ENCODE results near the gene HCN4. TPM values are rescaled to one million over a fixed set of nuclear protein-coding genes. Genes with fewer than 3 reads are reported as not detected.
A peak's percentile ranks its signal among the peaks of the same experiment; 100 is the strongest.

Gene HCN4
- polyA plus RNA-seq, 4 donors = 0.13 to 0.45 (median 0.27) TPM

GRCh38 chr15:73386238-73386637 is 17.5 kb upstream of the HCN4 start:
- H3K27ac ChIP-seq (ENCODE audit: low read depth in 1 of 3, low read length in 2 of 3) = no peak overlapping the region
- no peak overlapping the region for H3K4me3 ChIP-seq (ENCODE audit: low read depth in 1 of 3, low read length in 3 of 3)
- H3K27me3 ChIP-seq (ENCODE audit: control insufficient read depth in 3 of 3, insufficient read depth in 3 of 3, low read length in 3 of 3) = peaks cover 0 to 3% (median 0%) of the 10 kb centered on the region in 3 donors
- DNase-seq (no peak), FAIRE-seq (no peak)
- no peaks in the 10 kb centered on the region for H3K36me3 ChIP-seq (ENCODE audit: control insufficient read depth in 3 of 3, insufficient read depth in 2 of 3, low read depth in 1 of 3, low read length in 3 of 3)
- H3K9me3 ChIP-seq (ENCODE audit: control insufficient read depth in 2 of 2, insufficient read depth in 1 of 2, low read depth in 1 of 2, low read length in 1 of 2) = no peaks in the 10 kb centered on the region
- peaks cover 0 to 37% (median 4%) of the 10 kb centered on the region in 3 donors for H3K4me1 ChIP-seq (ENCODE audit: control insufficient read depth in 3 of 3, insufficient read depth in 2 of 3, low read depth in 1 of 3, low read length in 2 of 3)
- 90 to 93% (median 92%) methylated on average over 5 of the region's 5 CpGs for WGBS, 3 donors

- peaks cover 0 to 6% (median 3%) of the 10 kb centered on the region in 3 donors for H3K27me3 ChIP-seq (ENCODE audit: control insufficient read depth in 3 of 3, insufficient read depth in 3 of 3, low read length in 3 of 3)
- WGBS, 3 donors = 82 to 88% (median 84%) methylated on average over 9 of the region's 9 CpGs
These were observed 16.4 kb upstream of the HCN4 start for GRCh38 chr15:73385205-73385604.

GRCh38 chr15:73383310-73384189 is 14.8 kb upstream of the HCN4 start:
- Histone ChIP-seq H3K27ac (ENCODE audit: low read depth in 1 of 3, low read length in 2 of 3) (no peak overlapping the region), H3K4me1 (ENCODE audit: control insufficient read depth in 3 of 3, insufficient read depth in 2 of 3, low read depth in 1 of 3, low read length in 2 of 3) (peaks cover 0 to 11% (median 0%) of the 10 kb centered on the region in 3 donors), H3K36me3 (ENCODE audit: control insufficient read depth in 3 of 3, insufficient read depth in 2 of 3, low read depth in 1 of 3, low read length in 3 of 3) (no peaks in the 10 kb centered on the region), H3K4me3 (ENCODE audit: low read depth in 1 of 3, low read length in 3 of 3) (no peak overlapping the region), H3K27me3 (ENCODE audit: control insufficient read depth in 3 of 3, insufficient read depth in 3 of 3, low read length in 3 of 3) (peaks cover 0 to 6% (median 3%) of the 10 kb centered on the region in 3 donors), H3K9me3 (ENCODE audit: control insufficient read depth in 2 of 2, insufficient read depth in 1 of 2, low read depth in 1 of 2, low read length in 1 of 2) (peaks cover 0 to 6% of the 10 kb centered on the region in 2 donors)
- 53 to 58% (median 58%) methylated on average over 9 of the region's 9 CpGs for WGBS, 3 donors
- DNase-seq (peak in 1 of 2 donors; percentile 23), FAIRE-seq (no peak)

More at GRCh38 chr15:73385205-73385604, 16.4 kb upstream of the HCN4 start:
- Histone ChIP-seq H3K36me3 (ENCODE audit: control insufficient read depth in 3 of 3, insufficient read depth in 2 of 3, low read depth in 1 of 3, low read length in 3 of 3) (no peaks in the 10 kb centered on the region), H3K4me3 (ENCODE audit: low read depth in 1 of 3, low read length in 3 of 3) (no peak overlapping the region), H3K4me1 (ENCODE audit: control insufficient read depth in 3 of 3, insufficient read depth in 2 of 3, low read depth in 1 of 3, low read length in 2 of 3) (peaks cover 0 to 28% (median under 1%) of the 10 kb centered on the region in 3 donors), H3K9me3 (ENCODE audit: control insufficient read depth in 2 of 2, insufficient read depth in 1 of 2, low read depth in 1 of 2, low read length in 1 of 2) (peaks cover 0 to 6% of the 10 kb centered on the region in 2 donors), H3K27ac (ENCODE audit: low read depth in 1 of 3, low read length in 2 of 3) (no peak overlapping the region)
- no peak for FAIRE-seq
- DNase-seq = no peak

- FAIRE-seq = no peak
These were observed 13.4 kb upstream of the HCN4 start for GRCh38 chr15:73382115-73382514.

GRCh38 chr15:73380661-73381060 is 11.9 kb upstream of the HCN4 start:
- H3K27ac ChIP-seq (ENCODE audit: low read depth in 1 of 3, low read length in 2 of 3) = no peak overlapping the region
- no peak overlapping the region for H3K4me3 ChIP-seq (ENCODE audit: low read depth in 1 of 3, low read length in 3 of 3)
- DNase-seq (no peak), FAIRE-seq (no peak)
- no peaks in the 10 kb centered on the region for H3K36me3 ChIP-seq (ENCODE audit: control insufficient read depth in 3 of 3, insufficient read depth in 2 of 3, low read depth in 1 of 3, low read length in 3 of 3)
- WGBS, 3 donors = 71 to 88% (median 82%) methylated on average over 2 of the region's 2 CpGs
- H3K9me3 ChIP-seq (ENCODE audit: control insufficient read depth in 2 of 2, insufficient read depth in 1 of 2, low read depth in 1 of 2, low read length in 1 of 2) = peaks cover 0 to 6% of the 10 kb centered on the region in 2 donors
- H3K4me1 ChIP-seq (ENCODE audit: control insufficient read depth in 3 of 3, insufficient read depth in 2 of 3, low read depth in 1 of 3, low read length in 2 of 3) = no peaks in the 10 kb centered on the region
- H3K27me3 ChIP-seq (ENCODE audit: control insufficient read depth in 3 of 3, insufficient read depth in 3 of 3, low read length in 3 of 3) = peaks cover 0 to 6% (median 3%) of the 10 kb centered on the region in 3 donors

More at GRCh38 chr15:73382115-73382514, 13.4 kb upstream of the HCN4 start:
- peaks cover 0 to 6% (median 3%) of the 10 kb centered on the region in 3 donors for H3K27me3 ChIP-seq (ENCODE audit: control insufficient read depth in 3 of 3, insufficient read depth in 3 of 3, low read length in 3 of 3)
- no peak overlapping the region for H3K4me3 ChIP-seq (ENCODE audit: low read depth in 1 of 3, low read length in 3 of 3)
- H3K4me1 ChIP-seq (ENCODE audit: control insufficient read depth in 3 of 3, insufficient read depth in 2 of 3, low read depth in 1 of 3, low read length in 2 of 3) = no peaks in the 10 kb centered on the region
- no peaks in the 10 kb centered on the region for H3K36me3 ChIP-seq (ENCODE audit: control insufficient read depth in 3 of 3, insufficient read depth in 2 of 3, low read depth in 1 of 3, low read length in 3 of 3)
- DNase-seq = no peak
- WGBS, 3 donors = 87 to 90% (median 90%) methylated on average over 7 of the region's 7 CpGs
- peaks cover 0 to 6% of the 10 kb centered on the region in 2 donors for H3K9me3 ChIP-seq (ENCODE audit: control insufficient read depth in 2 of 2, insufficient read depth in 1 of 2, low read depth in 1 of 2, low read length in 1 of 2)
- H3K27ac ChIP-seq (ENCODE audit: low read depth in 1 of 3, low read length in 2 of 3) = no peak overlapping the region

- H3K36me3 ChIP-seq (ENCODE audit: control insufficient read depth in 3 of 3, insufficient read depth in 2 of 3, low read depth in 1 of 3, low read length in 3 of 3) = no peaks in the 10 kb centered on the region
These were observed 9.3 kb upstream of the HCN4 start for GRCh38 chr15:73378089-73378488.

GRCh38 chr15:73375755-73376305 is 7.1 kb upstream of the HCN4 start:
- Histone ChIP-seq H3K27ac (ENCODE audit: low read depth in 1 of 3, low read length in 2 of 3) (no peak overlapping the region), H3K36me3 (ENCODE audit: control insufficient read depth in 3 of 3, insufficient read depth in 2 of 3, low read depth in 1 of 3, low read length in 3 of 3) (no peaks in the 10 kb centered on the region), H3K9me3 (ENCODE audit: control insufficient read depth in 2 of 2, insufficient read depth in 1 of 2, low read depth in 1 of 2, low read length in 1 of 2) (peaks cover 0 to 6% of the 10 kb centered on the region in 2 donors), H3K4me3 (ENCODE audit: low read depth in 1 of 3, low read length in 3 of 3) (no peak overlapping the region), H3K27me3 (ENCODE audit: control insufficient read depth in 3 of 3, insufficient read depth in 3 of 3, low read length in 3 of 3) (peaks cover 0 to 21% (median 14%) of the 10 kb centered on the region in 3 donors), H3K4me1 (ENCODE audit: control insufficient read depth in 3 of 3, insufficient read depth in 2 of 3, low read depth in 1 of 3, low read length in 2 of 3) (peaks cover 0 to 3% (median 0%) of the 10 kb centered on the region in 3 donors)
- no peak for FAIRE-seq
- WGBS, 3 donors = 75 to 96% (median 79%) methylated on average over 6 of the region's 6 CpGs
- no peak for DNase-seq

More at GRCh38 chr15:73378089-73378488, 9.3 kb upstream of the HCN4 start:
- Histone ChIP-seq H3K27ac (ENCODE audit: low read depth in 1 of 3, low read length in 2 of 3) (no peak overlapping the region), H3K27me3 (ENCODE audit: control insufficient read depth in 3 of 3, insufficient read depth in 3 of 3, low read length in 3 of 3) (peaks cover 0 to 15% (median 11%) of the 10 kb centered on the region in 3 donors), H3K4me1 (ENCODE audit: control insufficient read depth in 3 of 3, insufficient read depth in 2 of 3, low read depth in 1 of 3, low read length in 2 of 3) (peaks cover 0 to 3% (median 0%) of the 10 kb centered on the region in 3 donors), H3K9me3 (ENCODE audit: control insufficient read depth in 2 of 2, insufficient read depth in 1 of 2, low read depth in 1 of 2, low read length in 1 of 2) (peaks cover 0 to 6% of the 10 kb centered on the region in 2 donors), H3K4me3 (ENCODE audit: low read depth in 1 of 3, low read length in 3 of 3) (no peak overlapping the region)
- 63 to 78% (median 66%) methylated on average over 12 of the region's 12 CpGs for WGBS, 3 donors
- FAIRE-seq = no peak
- DNase-seq = no peak

- FAIRE-seq (no peak), DNase-seq (no peak)
- no peak overlapping the region for H3K4me3 ChIP-seq (ENCODE audit: low read depth in 1 of 3, low read length in 3 of 3)
- no peak overlapping the region for H3K27ac ChIP-seq (ENCODE audit: low read depth in 1 of 3, low read length in 2 of 3)
- peaks cover 0 to 3% (median 0%) of the 10 kb centered on the region in 3 donors for H3K4me1 ChIP-seq (ENCODE audit: control insufficient read depth in 3 of 3, insufficient read depth in 2 of 3, low read depth in 1 of 3, low read length in 2 of 3)
- WGBS, 3 donors = 54 to 67% (median 60%) methylated on average over 5 of the region's 5 CpGs
- no peaks in the 10 kb centered on the region for H3K36me3 ChIP-seq (ENCODE audit: control insufficient read depth in 3 of 3, insufficient read depth in 2 of 3, low read depth in 1 of 3, low read length in 3 of 3)
- H3K27me3 ChIP-seq (ENCODE audit: control insufficient read depth in 3 of 3, insufficient read depth in 3 of 3, low read length in 3 of 3) = peaks cover 0 to 27% (median 18%) of the 10 kb centered on the region in 3 donors
- H3K9me3 ChIP-seq (ENCODE audit: control insufficient read depth in 2 of 2, insufficient read depth in 1 of 2, low read depth in 1 of 2, low read length in 1 of 2) = no peaks in the 10 kb centered on the region
These were observed 6.3 kb upstream of the HCN4 start for GRCh38 chr15:73375012-73375411.
